H1 (cell line): ENCODE results near the gene SMYD3. TPM values are rescaled to one million over a fixed set of nuclear protein-coding genes. Genes with fewer than 3 reads are reported as not detected.

Experiments used
- CTCF ChIA-PET: fragments of 300-600 bp; sonication (Branson Sonifier 250); formaldehyde crosslinking; loops from one replicate; lab custom pipeline; 2021; ENCODE audit not compliant: partially characterized antibody; lab: Charles Lee
- POLR2A ChIA-PET: fragments of 300-600 bp; sonication (Branson Sonifier 250); formaldehyde crosslinking; loops from one replicate; lab custom pipeline; 2021; ENCODE audit warnings: inconsistent platforms; ENCODE audit not compliant: partially characterized antibody; lab: Charles Lee
- DNase-seq, 2 experiments: peaks; one replicate each; pipeline versions ENCODE4 v3.0.0 to v3.0.0-alpha.2; 2010 to 2022; ENCODE audit warnings: low spot score in 2 of 2, low read depth in 1 of 2, mixed read lengths in 1 of 2
- FAIRE-seq: peaks from 2 replicates; lab custom pipeline; 2011; peaks lifted over from hg19 to GRCh38; lab: Jason Lieb, UNC
- H2AFZ ChIP-seq: 2 replicates; pipeline ENCODE4 v1.8.1; 2012; ENCODE audit warnings: low read length, inconsistent platforms
- H2AK5ac ChIP-seq: 2 replicates; pipeline ENCODE4 v1.6.1; 2013; ENCODE audit warnings: low read depth, low read length
- H2BK120ac ChIP-seq: replicated peaks from 2 replicates; pipeline ENCODE3; 2013; ENCODE audit warnings: low read depth, low read length, inconsistent platforms
- H2BK12ac ChIP-seq: 2 replicates; pipeline ENCODE4 v1.6.1; 2013; ENCODE audit warnings: low read depth, low read length
- H2BK15ac ChIP-seq: 2 replicates; pipeline ENCODE4 v1.6.1; 2013; ENCODE audit warnings: low read length
- H2BK20ac ChIP-seq: 2 replicates; pipeline ENCODE4 v1.6.1; 2013; ENCODE audit warnings: low read length
- H2BK5ac ChIP-seq: 2 replicates; pipeline ENCODE4 v1.6.1; 2013; ENCODE audit warnings: low read depth, low read length
- H3K14ac ChIP-seq: 2 replicates; pipeline ENCODE4 v1.6.1; 2013; ENCODE audit warnings: inconsistent platforms; ENCODE audit not compliant: insufficient read length
- H3K18ac ChIP-seq: 2 replicates; pipeline ENCODE4 v1.6.1; 2013; ENCODE audit warnings: low read length; ENCODE audit errors: extremely low read depth
- H3K23ac ChIP-seq: 2 replicates; pipeline ENCODE4 v1.6.1; 2013; ENCODE audit warnings: inconsistent platforms; ENCODE audit not compliant: insufficient read length
- H3K23me2 ChIP-seq: 2 replicates; pipeline ENCODE4 v1.6.1; 2013; ENCODE audit warnings: low read depth, low read length
- H3K27ac ChIP-seq: 2 replicates; pipeline ENCODE4 v1.6.1; 2011; ENCODE audit warnings: low read depth, low read length, inconsistent platforms
- H3K27me3 ChIP-seq, 4 experiments: replicated peaks in 1 of 4; 1 replicate in 1 of 4; 2 replicates in 3 of 4; pipeline versions ENCODE4 v1.6.1 to v1.8.1; 2011 to 2013; ENCODE audit warnings: low read length in 3 of 4, mild to moderate bottlenecking in 3 of 4, inconsistent platforms in 2 of 4, mixed read lengths in 2 of 4, moderate library complexity in 1 of 4; ENCODE audit not compliant: control insufficient read depth in 3 of 4, insufficient read depth in 3 of 4; ENCODE audit errors: extremely low read depth in 1 of 4
- H3K36me3 ChIP-seq, 4 experiments: 2 replicates each; pipeline versions ENCODE4 v1.6.1 to v1.8.1; 2011 to 2013; ENCODE audit warnings: mild to moderate bottlenecking in 4 of 4, low read length in 3 of 4, moderate library complexity in 2 of 4, control low read depth in 1 of 4, inconsistent platforms in 1 of 4; ENCODE audit not compliant: insufficient read depth in 4 of 4, control insufficient read depth in 2 of 4
- H3K4ac ChIP-seq: replicated peaks from 2 replicates; pipeline ENCODE3; 2013; ENCODE audit warnings: low read length, low read depth, mixed read lengths, inconsistent platforms; ENCODE audit not compliant: insufficient read length
- H3K4me1 ChIP-seq, 4 experiments: replicated peaks in 1 of 4; 1 replicate in 1 of 4; 2 replicates in 3 of 4; pipeline versions ENCODE4 v1.6.1 to v1.8.1; 2011 to 2013; ENCODE audit warnings: low read length in 3 of 4, inconsistent platforms in 2 of 4, mixed read lengths in 1 of 4; ENCODE audit not compliant: insufficient read depth in 4 of 4, control insufficient read depth in 3 of 4
- H3K4me2 ChIP-seq, 2 experiments: 2 replicates each; pipeline versions ENCODE4 v1.6.1 to v1.8.1; 2011 to 2013; ENCODE audit warnings: low read depth in 2 of 2, low read length in 2 of 2, control low read depth in 1 of 2, inconsistent platforms in 1 of 2, mild to moderate bottlenecking in 1 of 2; ENCODE audit not compliant: insufficient read depth in 1 of 2
- H3K4me3 ChIP-seq, 4 experiments: fragments of 200-600, 300-600 bp in 1 of 4; sonication (generic), shearing (Covaris generic), sonication (Bioruptor Twin) in 1 of 4; 2 replicates each; pipeline versions ENCODE4 v1.5.1 to v1.8.1; 2011 to 2016; ENCODE audit warnings: low read length in 4 of 4, low read depth in 3 of 4, control low read depth in 2 of 4, inconsistent platforms in 2 of 4, mild to moderate bottlenecking in 2 of 4, mixed read lengths in 1 of 4, moderate library complexity in 1 of 4; ENCODE audit not compliant: insufficient read depth in 2 of 4; ENCODE audit errors: extremely low read depth in 1 of 4
- H3K56ac ChIP-seq: replicated peaks from 2 replicates; pipeline ENCODE3; 2013; ENCODE audit warnings: low read depth, mild to moderate bottlenecking, mixed read lengths, low read length, inconsistent platforms; ENCODE audit not compliant: insufficient read length
- H3K79me1 ChIP-seq: 2 replicates; pipeline ENCODE4 v1.6.1; 2013; ENCODE audit warnings: low read depth, low read length, control low read depth
- H3K79me2 ChIP-seq, 2 experiments: 2 replicates each; pipeline versions ENCODE4 v1.6.1 to v1.8.1; 2012 to 2013; ENCODE audit warnings: low read length in 2 of 2, mild to moderate bottlenecking in 2 of 2, inconsistent platforms in 1 of 2; ENCODE audit not compliant: insufficient read depth in 2 of 2, control insufficient read depth in 1 of 2
- H3K9ac ChIP-seq, 4 experiments: replicated peaks in 1 of 4; 1 replicate in 1 of 4; 2 replicates in 3 of 4; pipeline versions ENCODE4 v1.6.1 to v1.8.1; 2011 to 2013; ENCODE audit warnings: low read depth in 3 of 4, low read length in 3 of 4, control low read depth in 2 of 4, mild to moderate bottlenecking in 2 of 4, moderate library complexity in 2 of 4, inconsistent platforms in 1 of 4; ENCODE audit errors: extremely low read depth in 1 of 4
- H3K9me3 ChIP-seq, 2 experiments: 2 replicates each; pipeline versions ENCODE4 v1.6.1 to v1.8.1; 2012 to 2013; ENCODE audit warnings: mild to moderate bottlenecking in 2 of 2, moderate library complexity in 2 of 2, control low read depth in 1 of 2, inconsistent platforms in 1 of 2, low read depth in 1 of 2, low read length in 1 of 2, mixed read lengths in 1 of 2; ENCODE audit not compliant: insufficient read depth in 2 of 2
- H4K20me1 ChIP-seq, 2 experiments: replicated peaks in 1 of 2; 2 replicates each; pipeline versions ENCODE3 to v1.8.1; 2011 to 2013; ENCODE audit warnings: inconsistent platforms in 2 of 2, low read length in 2 of 2, mild to moderate bottlenecking in 1 of 2; ENCODE audit not compliant: insufficient read depth in 2 of 2, control insufficient read depth in 1 of 2
- H4K5ac ChIP-seq: 2 replicates; pipeline ENCODE4 v1.6.1; 2013; ENCODE audit warnings: low read length, low read depth, mixed read lengths, inconsistent platforms; ENCODE audit not compliant: insufficient read length
- H4K8ac ChIP-seq: 2 replicates; pipeline ENCODE4 v1.8.0; 2013; ENCODE audit warnings: mild to moderate bottlenecking, moderate library complexity, low read length, inconsistent platforms; ENCODE audit not compliant: insufficient read depth; ENCODE audit errors: extremely low read depth
- H4K91ac ChIP-seq: replicated peaks from 2 replicates; pipeline ENCODE3; 2013; ENCODE audit warnings: low read length, mixed read lengths, inconsistent platforms; ENCODE audit not compliant: insufficient read length
- CHD2 ChIP-seq: IDR thresholded peaks from 2 replicates; pipeline ENCODE4 v1.6.1; 2012; ENCODE audit warnings: low read length, improper control_type of control experiment
- CTBP2 ChIP-seq: IDR thresholded peaks from 2 replicates; pipeline ENCODE4 v1.7.0; 2011; ENCODE audit warnings: borderline replicate concordance, mild to moderate bottlenecking, moderate library complexity, mixed read lengths, low read length; ENCODE audit not compliant: insufficient read depth, insufficient read length
- CTCF ChIP-seq, 3 experiments: IDR thresholded peaks; 1 replicate in 2 of 3; 2 replicates in 1 of 3; pipeline versions ENCODE4 v1.5.1 to v1.6.1; 2011; ENCODE audit warnings: low read length in 3 of 3, mild to moderate bottlenecking in 3 of 3, inconsistent platforms in 2 of 3, low read depth in 1 of 3, moderate library complexity in 1 of 3; ENCODE audit not compliant: insufficient read depth in 1 of 3; ENCODE audit errors: control extremely low read depth in 1 of 3
- EZH2 ChIP-seq: fragments of 200-600 bp; sonication (generic); IDR thresholded peaks from 2 replicates; pipeline ENCODE4 v1.7.1; 2012; ENCODE audit warnings: low read depth, mild to moderate bottlenecking, moderate library complexity, low read length, inconsistent platforms; ENCODE audit not compliant: severe bottlenecking
- RAD21 ChIP-seq, 2 experiments: IDR thresholded peaks in 1 of 2; conservative IDR thresholded peaks in 1 of 2; 2 replicates each; pipeline ENCODE4 v1.6.1; 2011; ENCODE audit warnings: low read depth in 2 of 2, low read length in 2 of 2, improper control_type of control experiment in 1 of 2, inconsistent platforms in 1 of 2, mild to moderate bottlenecking in 1 of 2, moderate library complexity in 1 of 2
- RFX5 ChIP-seq: IDR thresholded peaks from 2 replicates; pipeline ENCODE4 v1.6.1; 2011; ENCODE audit warnings: low read depth, low read length, improper control_type of control experiment, borderline replicate concordance
- WGBS, 2 experiments: shearing (Covaris generic) in 1 of 2; methylation state at CpG; one replicate each; pipeline versions ENCODE4 v1.1.6 to v1.1.7; 2013 to 2015; ENCODE audit warnings: low lambda C conversion rate in 2 of 2, mixed read lengths in 2 of 2, inconsistent platforms in 1 of 2, low coverage in 1 of 2, missing lambda C conversion rate in 1 of 2; ENCODE audit not compliant: insufficient replicate concordance in 2 of 2, insufficient coverage in 1 of 2, insufficient read length in 1 of 2; ENCODE audit errors: extremely low coverage in 1 of 2, missing lambda C conversion rate in 1 of 2; 5-methylcytosine and 5-hydroxymethylcytosine counted together
- polyA plus RNA-seq, 7 experiments: library from polyadenylated mRNA; depleted of rRNA in 3 of 7; stranded (reverse) in 5 of 7; unstranded in 2 of 7; fragments of >200 nt in 5 of 7; fragments of 200-250 nt in 2 of 7; gene quantifications; 1 replicate in 5 of 7; 2 replicates in 1 of 7; 4 replicates in 1 of 7; pipeline versions ENCODE4 v1.2.1 to v1.2.3, GENCODE V29; 2011 to 2013; ENCODE audit warnings: missing spikeins in 2 of 7, mixed read lengths in 2 of 7
- total RNA-seq: library from RNA; stranded (reverse); fragmentation: NEBNext Ultra II Directional; extraction: Animal tissue kit (Norgen Biotek cat#: 25700); gene quantifications from 2 replicates; pipeline ENCODE4 v1.2.1, GENCODE V29; 2021

Gene SMYD3
- total and polyA plus RNA-seq, 2 of the 8 experiments (the other 6 are each of a cell fraction or from before 2014, with no cell fraction given), result 17.3 to 25.4 TPM

- H2BK20ac ChIP-seq, result no peak overlapping the region
- no peaks in the 10 kb centered on the region for H4K20me1 ChIP-seq
- H3K79me2 ChIP-seq, result no peaks in the 10 kb centered on the region
- no peak overlapping the region for H3K14ac ChIP-seq
- H2BK15ac ChIP-seq, result no peak overlapping the region
- H4K5ac ChIP-seq, result no peak overlapping the region
- H3K56ac ChIP-seq, result no peak overlapping the region
- no peak overlapping the region for H4K91ac ChIP-seq
- no peak overlapping the region for H2BK12ac ChIP-seq
- no peak overlapping the region for H4K8ac ChIP-seq
- H3K4me2 ChIP-seq, result no peak overlapping the region
- no peaks in the 10 kb centered on the region for H3K23me2 ChIP-seq
- no peak overlapping the region for H3K18ac ChIP-seq
- H3K79me1 ChIP-seq, result no peaks in the 10 kb centered on the region
- H3K27ac ChIP-seq, result no peak overlapping the region
- H2BK5ac ChIP-seq, result no peak overlapping the region
- 78% methylated on average over 7 of the region's 7 CpGs; no CpG with 5 or more reads in 1 of the 2 experiments for WGBS, 2 experiments
- H2AFZ ChIP-seq, result no peak overlapping the region
- H3K4me1 ChIP-seq, result peaks cover 0 to 4% (median 3%) of the 10 kb centered on the region in 4 experiments; a peak in 5 of 7 replicates
- H2AK5ac ChIP-seq, result no peak overlapping the region
- no peak overlapping the region for H3K23ac ChIP-seq
- no peak overlapping the region for H2BK120ac ChIP-seq
- H3K4ac ChIP-seq, result no peak overlapping the region
- TF ChIP-seq CHD2, result no peak
- peak in 1 of 2 experiments; percentile 29; a peak in 2 of 4 replicates for TF ChIP-seq RAD21 (IDR thresholded peaks at IDR 0.05 in 1 of 2, conservative IDR thresholded peaks at IDR 0.05 in 1 of 2; ENCODE audit: low read depth in 2 of 2, low read length in 2 of 2)
- TF ChIP-seq RFX5, result no peak
- TF ChIP-seq CTCF (IDR thresholded peaks at IDR 0.05; ENCODE audit: control extremely low read depth in 1 of 3, insufficient read depth in 1 of 3, low read depth in 1 of 3, low read length in 3 of 3), result peak in 2 of 3 experiments; percentile 17 to 30; a peak in 2 of 4 replicates
- no peak for TF ChIP-seq EZH2
- TF ChIP-seq CTBP2, result no peak
- FAIRE-seq (no peak), DNase-seq (no peak)
- no peak overlapping the region for H3K4me3 ChIP-seq
- no peaks in the 10 kb centered on the region for H3K27me3 ChIP-seq
- H3K36me3 ChIP-seq, result peaks cover 0 to 2% (median 0%) of the 10 kb centered on the region in 4 experiments; a peak in 1 of 8 replicates
- POLR2A ChIA-PET, result no interaction called here
- H3K9me3 ChIP-seq, result no peaks in the 10 kb centered on the region
- no peak overlapping the region for H3K9ac ChIP-seq
- CTCF ChIA-PET, result interaction anchor here (0.6 to 4.5 kb wide), 17 partner anchors 10 to 709 kb away, joined by 3 to 25 read pairs (median 3); no protein-coding TSS in a partner anchor
These were observed 648.2 kb downstream of the SMYD3 start for GRCh38 chr1:245858722-245859492.
